Mammary epithelial cell (primary cell): ENCODE data around the gene TTC28.

Experiments
- EZH2 ChIP-seq: IDR thresholded peaks from 2 replicates; pipeline ENCODE4 v1.6.1; 2012; ENCODE audit warnings: low read length, inconsistent platforms, borderline replicate concordance
- TF ChIP-seq, protein P1 (sequence below), 2 donors: IDR thresholded peaks in 1 of 2; conservative IDR thresholded peaks in 1 of 2; 2 replicates each; pipeline ENCODE4 v1.5.1; 2011 to 2012; ENCODE audit warnings: inconsistent platforms in 2 of 2, low read length in 2 of 2, mild to moderate bottlenecking in 2 of 2, control low read depth in 1 of 2, low read depth in 1 of 2; ENCODE audit not compliant: insufficient read depth in 1 of 2; ENCODE audit errors: extremely low read depth in 1 of 2

DNA sequence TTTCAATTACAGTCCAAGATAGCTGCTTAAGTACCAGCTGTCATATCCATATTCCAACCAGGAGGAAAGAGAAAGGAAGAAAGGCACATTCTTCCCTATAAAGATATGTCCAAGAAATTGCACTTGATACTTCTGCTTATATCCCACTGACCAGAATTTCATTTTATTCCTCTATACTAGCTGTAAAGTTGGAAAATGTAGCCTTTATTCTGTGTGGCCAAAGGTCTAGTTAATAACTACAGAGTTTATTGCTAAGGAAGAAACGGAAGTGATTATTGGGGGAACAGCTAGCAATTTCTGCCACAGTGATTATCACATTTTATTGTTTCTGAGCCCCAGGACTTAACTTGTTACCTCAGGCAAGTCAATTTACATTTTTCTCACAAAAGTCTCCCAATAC, 213.8 kb downstream of the TTC28 start:
- TF ChIP-seq, protein P1, sequence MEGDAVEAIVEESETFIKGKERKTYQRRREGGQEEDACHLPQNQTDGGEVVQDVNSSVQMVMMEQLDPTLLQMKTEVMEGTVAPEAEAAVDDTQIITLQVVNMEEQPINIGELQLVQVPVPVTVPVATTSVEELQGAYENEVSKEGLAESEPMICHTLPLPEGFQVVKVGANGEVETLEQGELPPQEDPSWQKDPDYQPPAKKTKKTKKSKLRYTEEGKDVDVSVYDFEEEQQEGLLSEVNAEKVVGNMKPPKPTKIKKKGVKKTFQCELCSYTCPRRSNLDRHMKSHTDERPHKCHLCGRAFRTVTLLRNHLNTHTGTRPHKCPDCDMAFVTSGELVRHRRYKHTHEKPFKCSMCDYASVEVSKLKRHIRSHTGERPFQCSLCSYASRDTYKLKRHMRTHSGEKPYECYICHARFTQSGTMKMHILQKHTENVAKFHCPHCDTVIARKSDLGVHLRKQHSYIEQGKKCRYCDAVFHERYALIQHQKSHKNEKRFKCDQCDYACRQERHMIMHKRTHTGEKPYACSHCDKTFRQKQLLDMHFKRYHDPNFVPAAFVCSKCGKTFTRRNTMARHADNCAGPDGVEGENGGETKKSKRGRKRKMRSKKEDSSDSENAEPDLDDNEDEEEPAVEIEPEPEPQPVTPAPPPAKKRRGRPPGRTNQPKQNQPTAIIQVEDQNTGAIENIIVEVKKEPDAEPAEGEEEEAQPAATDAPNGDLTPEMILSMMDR (conservative IDR thresholded peaks at IDR 0.05 in 1 of 2, IDR thresholded peaks at IDR 0.05 in 1 of 2; ENCODE audit: extremely low read depth in 1 of 2, insufficient read depth in 1 of 2, low read depth in 1 of 2, low read length in 2 of 2), result no peak
- no peak for TF ChIP-seq EZH2
